Ascending aorta (tissue), 2 donors: ENCODE results near the gene FLT3LG. TPM values are rescaled to one million over a fixed set of nuclear protein-coding genes. Genes with fewer than 3 reads are reported as not detected.

Experiments used
- DNase-seq, 2 donors: peaks; one replicate each; pipeline ENCODE4 v3.0.0-alpha.2; 2019; ENCODE audit warnings: low spot score in 2 of 2
- H3K27ac ChIP-seq, 2 donors: fragments of 200-600 bp; sonication (generic); one replicate each; pipeline ENCODE4 v1.5.1; 2016 to 2017; ENCODE audit warnings: mild to moderate bottlenecking in 1 of 2
- H3K27me3 ChIP-seq: fragments of 200-600 bp; sonication (generic); one replicate; pipeline ENCODE4 v1.5.1; 2017
- H3K36me3 ChIP-seq, 2 donors: fragments of 200-600 bp; sonication (generic); one replicate each; pipeline ENCODE4 v1.5.1; 2016
- H3K4me1 ChIP-seq, 2 donors: fragments of 200-600 bp; sonication (generic); one replicate each; pipeline ENCODE4 v1.5.1; 2016 to 2017; ENCODE audit warnings: mild to moderate bottlenecking in 1 of 2
- H3K4me3 ChIP-seq, 2 donors: fragments of 200-600 bp; sonication (generic); one replicate each; pipeline ENCODE4 v1.5.1; 2016 to 2017; ENCODE audit warnings: mild to moderate bottlenecking in 1 of 2
- H3K9me3 ChIP-seq, 2 donors: fragments of 200-600 bp; sonication (generic); one replicate each; pipeline ENCODE4 v1.5.1; 2016
- intact Hi-C: fragments of 100-400 bp; cut with DNase I; formaldehyde crosslinking; loops from one replicate; pipeline ENCODE4 v1.15.1; 2023
- total RNA-seq: library from RNA; depleted of rRNA; stranded (reverse); fragments of >200 nt; gene quantifications from one replicate; pipeline ENCODE4 v1.1.0, GENCODE V29; 2016
- TF ChIP-seq, protein P1 (sequence below), 3 experiments: fragments of 200-600 bp in 2 of 3; fragments of 450-650 bp in 1 of 3; sonication (generic) in 2 of 3; IDR thresholded peaks; one replicate each; pipeline ENCODE4 v1.5.1; 2016 to 2019; ENCODE audit warnings: antibody characterized with exemption in 3 of 3, mild to moderate bottlenecking in 1 of 3, moderate library complexity in 1 of 3

The FLT3LG gene
- total RNA-seq, 1 donor from 2014 or later, result 37.3 TPM

GRCh38 chr19:49512970-49513745 is 39.1 kb downstream of the FLT3LG start:
- intact Hi-C loops, result no loop called here
- Histone ChIP-seq H3K27ac (peak overlapping the region; percentile 82 to 96), H3K4me3 (peak overlapping the region; percentile 88 to 99), H3K9me3 (no peaks in the 10 kb centered on the region), H3K4me1 (peaks cover 7 to 8% of the 10 kb centered on the region in 2 donors), H3K27me3 (no peaks in the 10 kb centered on the region), H3K36me3 (peaks cover 0 to 7% of the 10 kb centered on the region in 2 donors)
- TF ChIP-seq, protein P1, sequence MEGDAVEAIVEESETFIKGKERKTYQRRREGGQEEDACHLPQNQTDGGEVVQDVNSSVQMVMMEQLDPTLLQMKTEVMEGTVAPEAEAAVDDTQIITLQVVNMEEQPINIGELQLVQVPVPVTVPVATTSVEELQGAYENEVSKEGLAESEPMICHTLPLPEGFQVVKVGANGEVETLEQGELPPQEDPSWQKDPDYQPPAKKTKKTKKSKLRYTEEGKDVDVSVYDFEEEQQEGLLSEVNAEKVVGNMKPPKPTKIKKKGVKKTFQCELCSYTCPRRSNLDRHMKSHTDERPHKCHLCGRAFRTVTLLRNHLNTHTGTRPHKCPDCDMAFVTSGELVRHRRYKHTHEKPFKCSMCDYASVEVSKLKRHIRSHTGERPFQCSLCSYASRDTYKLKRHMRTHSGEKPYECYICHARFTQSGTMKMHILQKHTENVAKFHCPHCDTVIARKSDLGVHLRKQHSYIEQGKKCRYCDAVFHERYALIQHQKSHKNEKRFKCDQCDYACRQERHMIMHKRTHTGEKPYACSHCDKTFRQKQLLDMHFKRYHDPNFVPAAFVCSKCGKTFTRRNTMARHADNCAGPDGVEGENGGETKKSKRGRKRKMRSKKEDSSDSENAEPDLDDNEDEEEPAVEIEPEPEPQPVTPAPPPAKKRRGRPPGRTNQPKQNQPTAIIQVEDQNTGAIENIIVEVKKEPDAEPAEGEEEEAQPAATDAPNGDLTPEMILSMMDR (IDR thresholded peaks at IDR 0.05), result no peak
- no peak for DNase-seq

GRCh38 chr19:49513746-49514118 is 39.7 kb downstream of the FLT3LG start:
- Histone ChIP-seq H3K9me3 (no peaks in the 10 kb centered on the region), H3K36me3 (peaks cover 0 to 7% of the 10 kb centered on the region in 2 donors), H3K4me3 (peak overlapping the region; percentile 88 to 99), H3K4me1 (peaks cover 7 to 8% of the 10 kb centered on the region in 2 donors), H3K27ac (peak overlapping the region; percentile 82 to 96), H3K27me3 (no peaks in the 10 kb centered on the region)
- intact Hi-C loops, result no loop called here
- no peak for DNase-seq
- TF ChIP-seq, protein P1 (IDR thresholded peaks at IDR 0.05), result no peak

DNA sequence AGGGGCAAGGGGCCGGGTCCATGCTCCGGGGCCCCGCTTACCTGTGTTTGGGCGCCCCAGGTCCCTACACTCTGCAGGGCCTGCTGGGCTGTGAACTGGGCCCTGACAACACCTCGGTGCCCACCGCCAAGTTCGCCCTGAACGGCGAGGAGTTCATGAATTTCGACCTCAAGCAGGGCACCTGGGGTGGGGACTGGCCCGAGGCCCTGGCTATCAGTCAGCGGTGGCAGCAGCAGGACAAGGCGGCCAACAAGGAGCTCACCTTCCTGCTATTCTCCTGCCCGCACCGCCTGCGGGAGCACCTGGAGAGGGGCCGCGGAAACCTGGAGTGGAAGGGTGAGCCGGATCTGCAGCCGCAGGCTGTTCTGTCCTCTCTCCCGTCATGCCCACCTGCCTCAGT is 40.1 kb downstream of the FLT3LG start:
- intact Hi-C loops, result no loop called here
- H3K36me3 ChIP-seq, result peaks cover 0 to 7% of the 10 kb centered on the region in 2 donors
- DNase-seq, result no peak
- H3K9me3 ChIP-seq, result no peaks in the 10 kb centered on the region
- H3K27ac ChIP-seq, result peak overlapping the region; percentile 82 to 96
- TF ChIP-seq, protein P1 (IDR thresholded peaks at IDR 0.05), result no peak
- peak overlapping the region in 1 of 2 donors; percentile 99 for H3K4me3 ChIP-seq
- H3K27me3 ChIP-seq, result no peaks in the 10 kb centered on the region
- peaks cover 7 to 8% of the 10 kb centered on the region in 2 donors for H3K4me1 ChIP-seq

- Histone ChIP-seq H3K27ac (no peak overlapping the region), H3K9me3 (no peaks in the 10 kb centered on the region), H3K27me3 (no peaks in the 10 kb centered on the region), H3K4me1 (peaks cover 7 to 8% of the 10 kb centered on the region in 2 donors), H3K36me3 (peaks cover 0 to 7% of the 10 kb centered on the region in 2 donors), H3K4me3 (no peak overlapping the region)
- peak; percentile 41 to 80 for DNase-seq
- intact Hi-C loops, result no loop called here
- TF ChIP-seq, protein P1 (IDR thresholded peaks at IDR 0.05), result no peak
These were observed 41.8 kb downstream of the FLT3LG start for GRCh38 chr19:49515767-49516166.

DNA sequence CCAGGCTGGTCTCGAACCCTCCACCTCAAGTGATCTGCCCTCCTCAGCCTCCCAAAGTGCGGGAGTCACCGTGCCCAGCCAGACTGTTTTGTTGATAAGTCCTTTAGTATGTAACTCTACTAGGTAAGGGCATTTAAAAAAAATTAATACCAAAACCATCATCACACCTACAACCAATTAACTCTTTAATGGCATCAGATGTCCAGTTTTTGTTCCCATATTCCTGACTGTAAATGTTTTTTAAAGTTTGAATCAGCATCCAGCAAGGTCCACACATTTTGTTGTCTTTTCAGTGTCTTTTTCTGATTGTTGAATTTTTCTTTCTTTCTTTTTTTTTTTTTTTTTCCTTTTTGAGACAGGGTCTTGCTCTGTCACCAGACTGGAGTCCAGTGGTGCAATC is 44.0 kb downstream of the FLT3LG start:
- TF ChIP-seq, protein P1 (IDR thresholded peaks at IDR 0.05), result no peak
- Histone ChIP-seq H3K27me3 (no peaks in the 10 kb centered on the region), H3K4me3 (no peak overlapping the region), H3K36me3 (peaks cover 0 to 7% of the 10 kb centered on the region in 2 donors), H3K27ac (no peak overlapping the region), H3K4me1 (peaks cover 0 to 7% of the 10 kb centered on the region in 2 donors), H3K9me3 (no peaks in the 10 kb centered on the region)
- DNase-seq, result no peak
- intact Hi-C loops, result no loop called here
